ENCODE measurements around the gene RAB11FIP3.
A peak's percentile ranks its signal among the peaks of the same experiment; 100 is the strongest.

GRCh38 chr16:565419-566330 is 140.2 kb downstream of the RAB11FIP3 start:
- no peak for TF ChIP-seq NFRKB (IDR thresholded peaks at IDR 0.05; ENCODE audit: low read depth)
- TF ChIP-seq, protein P1, sequence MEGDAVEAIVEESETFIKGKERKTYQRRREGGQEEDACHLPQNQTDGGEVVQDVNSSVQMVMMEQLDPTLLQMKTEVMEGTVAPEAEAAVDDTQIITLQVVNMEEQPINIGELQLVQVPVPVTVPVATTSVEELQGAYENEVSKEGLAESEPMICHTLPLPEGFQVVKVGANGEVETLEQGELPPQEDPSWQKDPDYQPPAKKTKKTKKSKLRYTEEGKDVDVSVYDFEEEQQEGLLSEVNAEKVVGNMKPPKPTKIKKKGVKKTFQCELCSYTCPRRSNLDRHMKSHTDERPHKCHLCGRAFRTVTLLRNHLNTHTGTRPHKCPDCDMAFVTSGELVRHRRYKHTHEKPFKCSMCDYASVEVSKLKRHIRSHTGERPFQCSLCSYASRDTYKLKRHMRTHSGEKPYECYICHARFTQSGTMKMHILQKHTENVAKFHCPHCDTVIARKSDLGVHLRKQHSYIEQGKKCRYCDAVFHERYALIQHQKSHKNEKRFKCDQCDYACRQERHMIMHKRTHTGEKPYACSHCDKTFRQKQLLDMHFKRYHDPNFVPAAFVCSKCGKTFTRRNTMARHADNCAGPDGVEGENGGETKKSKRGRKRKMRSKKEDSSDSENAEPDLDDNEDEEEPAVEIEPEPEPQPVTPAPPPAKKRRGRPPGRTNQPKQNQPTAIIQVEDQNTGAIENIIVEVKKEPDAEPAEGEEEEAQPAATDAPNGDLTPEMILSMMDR (IDR thresholded peaks at IDR 0.05 in 2 of 3, conservative IDR thresholded peaks at IDR 0.05 in 1 of 3; ENCODE audit: insufficient read depth in 2 of 3, low read depth in 1 of 3, low read length in 3 of 3), result no peak
- no peak for TF ChIP-seq CBX2 (IDR thresholded peaks at IDR 0.05; ENCODE audit: insufficient read depth, low read length, poor library complexity, severe bottlenecking)
- TF ChIP-seq, protein P2, sequence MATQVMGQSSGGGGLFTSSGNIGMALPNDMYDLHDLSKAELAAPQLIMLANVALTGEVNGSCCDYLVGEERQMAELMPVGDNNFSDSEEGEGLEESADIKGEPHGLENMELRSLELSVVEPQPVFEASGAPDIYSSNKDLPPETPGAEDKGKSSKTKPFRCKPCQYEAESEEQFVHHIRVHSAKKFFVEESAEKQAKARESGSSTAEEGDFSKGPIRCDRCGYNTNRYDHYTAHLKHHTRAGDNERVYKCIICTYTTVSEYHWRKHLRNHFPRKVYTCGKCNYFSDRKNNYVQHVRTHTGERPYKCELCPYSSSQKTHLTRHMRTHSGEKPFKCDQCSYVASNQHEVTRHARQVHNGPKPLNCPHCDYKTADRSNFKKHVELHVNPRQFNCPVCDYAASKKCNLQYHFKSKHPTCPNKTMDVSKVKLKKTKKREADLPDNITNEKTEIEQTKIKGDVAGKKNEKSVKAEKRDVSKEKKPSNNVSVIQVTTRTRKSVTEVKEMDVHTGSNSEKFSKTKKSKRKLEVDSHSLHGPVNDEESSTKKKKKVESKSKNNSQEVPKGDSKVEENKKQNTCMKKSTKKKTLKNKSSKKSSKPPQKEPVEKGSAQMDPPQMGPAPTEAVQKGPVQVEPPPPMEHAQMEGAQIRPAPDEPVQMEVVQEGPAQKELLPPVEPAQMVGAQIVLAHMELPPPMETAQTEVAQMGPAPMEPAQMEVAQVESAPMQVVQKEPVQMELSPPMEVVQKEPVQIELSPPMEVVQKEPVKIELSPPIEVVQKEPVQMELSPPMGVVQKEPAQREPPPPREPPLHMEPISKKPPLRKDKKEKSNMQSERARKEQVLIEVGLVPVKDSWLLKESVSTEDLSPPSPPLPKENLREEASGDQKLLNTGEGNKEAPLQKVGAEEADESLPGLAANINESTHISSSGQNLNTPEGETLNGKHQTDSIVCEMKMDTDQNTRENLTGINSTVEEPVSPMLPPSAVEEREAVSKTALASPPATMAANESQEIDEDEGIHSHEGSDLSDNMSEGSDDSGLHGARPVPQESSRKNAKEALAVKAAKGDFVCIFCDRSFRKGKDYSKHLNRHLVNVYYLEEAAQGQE (IDR thresholded peaks at IDR 0.05; ENCODE audit: borderline replicate concordance), result peak; percentile 68
- TF ChIP-seq, protein P2 (CRISPR knock-in tag; IDR thresholded peaks at IDR 0.05; ENCODE audit: low read depth), result no peak
- TF ChIP-seq BHLHE40 (IDR thresholded peaks at IDR 0.05; ENCODE audit: low read length), result no peak
- no peak for TF ChIP-seq MTA3 (IDR thresholded peaks at IDR 0.05; ENCODE audit: borderline replicate concordance)
- no peak for TF ChIP-seq TOE1 (IDR thresholded peaks at IDR 0.05; ENCODE audit: borderline replicate concordance)
- no peak for TF ChIP-seq TOE1 (CRISPR knock-in tag; IDR thresholded peaks at IDR 0.05; ENCODE audit: borderline replicate concordance, low read depth)
- no peak for TF ChIP-seq FOXA1 (IDR thresholded peaks at IDR 0.05; ENCODE audit: borderline replicate concordance)
- no peak for TF ChIP-seq SAFB (IDR thresholded peaks at IDR 0.05; ENCODE audit: borderline replicate concordance, low read depth, low read length)
- no peak for TF ChIP-seq MXI1 (IDR thresholded peaks at IDR 0.05; ENCODE audit: low read depth, low read length)

Measured in K562 (cell line).